ENCODE results near the gene FBRSL1. TPM values are rescaled to one million over a fixed set of nuclear protein-coding genes. Genes with fewer than 3 reads are reported as not detected.

Gene FBRSL1
- total and polyA plus RNA-seq, 9 of the 15 experiments (the other 6 are each of a cell fraction or from before 2014, with no cell fraction given): 0.24 to 129 (median 7.3) TPM

DNA sequence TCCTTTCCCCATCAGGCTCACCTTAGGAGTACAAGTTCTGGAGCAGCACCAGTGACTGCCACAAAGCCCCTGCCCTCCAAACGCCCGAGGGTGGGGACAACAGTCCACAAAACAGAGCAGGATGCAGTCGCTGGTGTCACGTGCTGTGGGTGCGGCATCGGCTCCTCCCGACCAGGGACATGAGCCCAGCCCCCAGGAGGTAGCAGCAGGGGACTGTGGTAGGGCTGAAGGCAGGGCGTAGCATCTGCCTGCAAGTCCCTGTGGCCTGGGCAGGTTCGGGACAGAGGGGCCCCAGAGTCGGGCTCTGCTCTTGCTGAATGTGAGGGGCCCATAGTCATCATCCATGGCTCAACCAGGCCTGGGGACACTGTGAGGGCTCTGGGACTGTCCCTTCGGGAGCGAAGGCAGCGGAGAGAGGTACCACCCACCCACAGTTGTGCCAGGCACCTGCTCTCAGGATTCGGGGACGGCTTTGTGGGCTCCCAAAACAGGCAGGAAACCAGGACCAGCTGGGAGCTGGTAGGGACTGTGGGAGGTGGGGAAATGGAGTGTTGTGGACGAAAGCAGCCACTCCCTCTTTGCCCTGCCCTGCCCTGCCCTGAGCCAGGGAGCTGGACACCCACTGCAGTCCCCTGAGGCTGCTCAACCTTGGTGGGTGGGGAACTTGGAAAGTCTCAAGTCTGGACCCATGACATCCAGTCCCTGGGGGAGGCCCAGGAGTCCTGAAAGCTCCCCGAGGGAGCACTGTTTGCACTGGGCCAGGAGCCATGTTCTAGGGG is 30.7 kb downstream of the FBRSL1 start:
- H2AFZ ChIP-seq (ENCODE audit: low read depth, low read length): no peak overlapping the region
- DNase-seq (ENCODE audit: extremely low read depth in 1 of 4, low spot score in 3 of 4): no peak
- 59% methylated on average over 14 of the region's 17 CpGs for WGBS (ENCODE audit: insufficient coverage, low coverage, missing lambda C conversion rate)
- peaks cover 0 to 66% of the 10 kb centered on the region in 2 experiments; a peak in 2 of 5 replicates for H3K4me1 ChIP-seq (replicated peaks in 1 of 2; ENCODE audit: control insufficient read depth in 2 of 2, insufficient read depth in 2 of 2, low read length in 2 of 2)
- peaks cover 11% of the 10 kb centered on the region for H3K9me3 ChIP-seq (replicated peaks; ENCODE audit: control insufficient read depth, insufficient read depth, low read depth, low read length)
- peaks cover 2% of the 10 kb centered on the region; the same call in 1 of the 3 replicates for H3K36me3 ChIP-seq (ENCODE audit: control insufficient read depth, insufficient read depth, low read length)
- no peak overlapping the region for H3K4me3 ChIP-seq
- ChIA-PET POLR2A (no interaction called here), CTCF (ENCODE audit: low intra/inter-chr PET ratio) (no interaction called here)
- peak overlapping the region in 1 of 2 experiments; percentile 58; a peak in 2 of 4 replicates for H3K9ac ChIP-seq (ENCODE audit: insufficient read depth in 1 of 2, low read depth in 2 of 2, low read length in 2 of 2)
- no peak overlapping the region for H3K4me2 ChIP-seq (ENCODE audit: insufficient read depth, low read length)
- no peaks in the 10 kb centered on the region for H3K79me2 ChIP-seq (ENCODE audit: control insufficient read depth, insufficient read depth, low read length)
- ATAC-seq: no peak
- H4K20me1 ChIP-seq (replicated peaks; ENCODE audit: control insufficient read depth, insufficient read depth, low read length): peaks cover 18% of the 10 kb centered on the region
- intact Hi-C loops (cut with micrococcal nuclease) (loop anchor here (5.0 kb wide), 1 partner anchor 43 kb away; no protein-coding TSS in a partner anchor), in situ Hi-C loops (cut with MboI) (no loop called here)
- FAIRE-seq: no peak
- no TSS peak for BruUV-seq (replicated peaks)
- no peaks in the 10 kb centered on the region for H3K27me3 ChIP-seq (ENCODE audit: control insufficient read depth in 2 of 2, insufficient read depth in 2 of 2, low read length in 2 of 2)
- no peak overlapping the region for H3K27ac ChIP-seq (ENCODE audit: extremely low read depth, low read depth, low read length)
- H3K9me1 ChIP-seq (ENCODE audit: control insufficient read depth, insufficient read depth, low read length): no peaks in the 10 kb centered on the region
- TF ChIP-seq, protein P1, sequence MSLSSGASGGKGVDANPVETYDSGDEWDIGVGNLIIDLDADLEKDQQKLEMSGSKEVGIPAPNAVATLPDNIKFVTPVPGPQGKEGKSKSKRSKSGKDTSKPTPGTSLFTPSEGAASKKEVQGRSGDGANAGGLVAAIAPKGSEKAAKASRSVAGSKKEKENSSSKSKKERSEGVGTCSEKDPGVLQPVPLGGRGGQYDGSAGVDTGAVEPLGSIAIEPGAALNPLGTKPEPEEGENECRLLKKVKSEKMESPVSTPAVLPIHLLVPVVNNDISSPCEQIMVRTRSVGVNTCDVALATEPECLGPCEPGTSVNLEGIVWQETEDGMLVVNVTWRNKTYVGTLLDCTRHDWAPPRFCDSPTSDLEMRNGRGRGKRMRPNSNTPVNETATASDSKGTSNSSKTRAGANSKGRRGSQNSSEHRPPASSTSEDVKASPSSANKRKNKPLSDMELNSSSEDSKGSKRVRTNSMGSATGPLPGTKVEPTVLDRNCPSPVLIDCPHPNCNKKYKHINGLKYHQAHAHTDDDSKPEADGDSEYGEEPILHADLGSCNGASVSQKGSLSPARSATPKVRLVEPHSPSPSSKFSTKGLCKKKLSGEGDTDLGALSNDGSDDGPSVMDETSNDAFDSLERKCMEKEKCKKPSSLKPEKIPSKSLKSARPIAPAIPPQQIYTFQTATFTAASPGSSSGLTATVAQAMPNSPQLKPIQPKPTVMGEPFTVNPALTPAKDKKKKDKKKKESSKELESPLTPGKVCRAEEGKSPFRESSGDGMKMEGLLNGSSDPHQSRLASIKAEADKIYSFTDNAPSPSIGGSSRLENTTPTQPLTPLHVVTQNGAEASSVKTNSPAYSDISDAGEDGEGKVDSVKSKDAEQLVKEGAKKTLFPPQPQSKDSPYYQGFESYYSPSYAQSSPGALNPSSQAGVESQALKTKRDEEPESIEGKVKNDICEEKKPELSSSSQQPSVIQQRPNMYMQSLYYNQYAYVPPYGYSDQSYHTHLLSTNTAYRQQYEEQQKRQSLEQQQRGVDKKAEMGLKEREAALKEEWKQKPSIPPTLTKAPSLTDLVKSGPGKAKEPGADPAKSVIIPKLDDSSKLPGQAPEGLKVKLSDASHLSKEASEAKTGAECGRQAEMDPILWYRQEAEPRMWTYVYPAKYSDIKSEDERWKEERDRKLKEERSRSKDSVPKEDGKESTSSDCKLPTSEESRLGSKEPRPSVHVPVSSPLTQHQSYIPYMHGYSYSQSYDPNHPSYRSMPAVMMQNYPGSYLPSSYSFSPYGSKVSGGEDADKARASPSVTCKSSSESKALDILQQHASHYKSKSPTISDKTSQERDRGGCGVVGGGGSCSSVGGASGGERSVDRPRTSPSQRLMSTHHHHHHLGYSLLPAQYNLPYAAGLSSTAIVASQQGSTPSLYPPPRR (CRISPR knock-in tag; IDR thresholded peaks at IDR 0.05; ENCODE audit: borderline replicate concordance): no peak
- TF ChIP-seq, protein P2, sequence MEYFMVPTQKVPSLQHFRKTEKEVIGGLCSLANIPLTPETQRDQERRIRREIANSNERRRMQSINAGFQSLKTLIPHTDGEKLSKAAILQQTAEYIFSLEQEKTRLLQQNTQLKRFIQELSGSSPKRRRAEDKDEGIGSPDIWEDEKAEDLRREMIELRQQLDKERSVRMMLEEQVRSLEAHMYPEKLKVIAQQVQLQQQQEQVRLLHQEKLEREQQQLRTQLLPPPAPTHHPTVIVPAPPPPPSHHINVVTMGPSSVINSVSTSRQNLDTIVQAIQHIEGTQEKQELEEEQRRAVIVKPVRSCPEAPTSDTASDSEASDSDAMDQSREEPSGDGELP (CRISPR knock-in tag; IDR thresholded peaks at IDR 0.05; ENCODE audit: borderline replicate concordance): 0 out of 2 replicates have a peak, but pooled peaks have one; percentile 2
- TF ChIP-seq, protein P3, sequence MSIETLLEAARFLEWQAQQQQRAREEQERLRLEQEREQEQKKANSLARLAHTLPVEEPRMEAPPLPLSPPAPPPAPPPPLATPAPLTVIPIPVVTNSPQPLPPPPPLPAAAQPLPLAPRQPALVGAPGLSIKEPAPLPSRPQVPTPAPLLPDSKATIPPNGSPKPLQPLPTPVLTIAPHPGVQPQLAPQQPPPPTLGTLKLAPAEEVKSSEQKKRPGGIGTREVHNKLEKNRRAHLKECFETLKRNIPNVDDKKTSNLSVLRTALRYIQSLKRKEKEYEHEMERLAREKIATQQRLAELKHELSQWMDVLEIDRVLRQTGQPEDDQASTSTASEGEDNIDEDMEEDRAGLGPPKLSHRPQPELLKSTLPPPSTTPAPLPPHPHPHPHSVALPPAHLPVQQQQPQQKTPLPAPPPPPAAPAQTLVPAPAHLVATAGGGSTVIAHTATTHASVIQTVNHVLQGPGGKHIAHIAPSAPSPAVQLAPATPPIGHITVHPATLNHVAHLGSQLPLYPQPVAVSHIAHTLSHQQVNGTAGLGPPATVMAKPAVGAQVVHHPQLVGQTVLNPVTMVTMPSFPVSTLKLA (conservative IDR thresholded peaks at IDR 0.05): no peak
- TF ChIP-seq, protein P4, sequence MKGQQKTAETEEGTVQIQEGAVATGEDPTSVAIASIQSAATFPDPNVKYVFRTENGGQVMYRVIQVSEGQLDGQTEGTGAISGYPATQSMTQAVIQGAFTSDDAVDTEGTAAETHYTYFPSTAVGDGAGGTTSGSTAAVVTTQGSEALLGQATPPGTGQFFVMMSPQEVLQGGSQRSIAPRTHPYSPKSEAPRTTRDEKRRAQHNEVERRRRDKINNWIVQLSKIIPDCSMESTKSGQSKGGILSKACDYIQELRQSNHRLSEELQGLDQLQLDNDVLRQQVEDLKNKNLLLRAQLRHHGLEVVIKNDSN (CRISPR knock-in tag; IDR thresholded peaks at IDR 0.05): peak; percentile 60; the same call in 1 of the 2 replicates
- 0 out of 2 replicates have a peak, but pooled peaks have one; percentile 14 for TF ChIP-seq RAD51 (IDR thresholded peaks at IDR 0.05; ENCODE audit: borderline replicate concordance, low read depth)
- peak; percentile 38; the same call in 1 of the 2 replicates for TF ChIP-seq BHLHE40 (IDR thresholded peaks at IDR 0.05; ENCODE audit: low read length)
- TF ChIP-seq, protein P5, sequence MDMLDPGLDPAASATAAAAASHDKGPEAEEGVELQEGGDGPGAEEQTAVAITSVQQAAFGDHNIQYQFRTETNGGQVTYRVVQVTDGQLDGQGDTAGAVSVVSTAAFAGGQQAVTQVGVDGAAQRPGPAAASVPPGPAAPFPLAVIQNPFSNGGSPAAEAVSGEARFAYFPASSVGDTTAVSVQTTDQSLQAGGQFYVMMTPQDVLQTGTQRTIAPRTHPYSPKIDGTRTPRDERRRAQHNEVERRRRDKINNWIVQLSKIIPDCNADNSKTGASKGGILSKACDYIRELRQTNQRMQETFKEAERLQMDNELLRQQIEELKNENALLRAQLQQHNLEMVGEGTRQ (CRISPR knock-in tag; IDR thresholded peaks at IDR 0.05): peak; percentile 68
- TF ChIP-seq ARNT (IDR thresholded peaks at IDR 0.05): no peak
- TF ChIP-seq POLR2G (IDR thresholded peaks at IDR 0.05; ENCODE audit: low read depth, low read length): peak; percentile 1; the same call in 1 of the 2 replicates
- no peak for TF ChIP-seq KLF10 (CRISPR knock-in tag; IDR thresholded peaks at IDR 0.05)
- no peak for TF ChIP-seq ZC3H4 (CRISPR knock-in tag; IDR thresholded peaks at IDR 0.05; ENCODE audit: borderline replicate concordance)
